OCI-LY3 (cell line): ENCODE data around the gene PPP6R3.

ENCODE experiments used
- H2AFZ ChIP-seq: fragments of 200-600, 300-600 bp; shearing (Covaris generic); 2 replicates; pipeline ENCODE4 v1.6.0; 2014; ENCODE audit warnings: antibody characterized with exemption, low read depth, low read length
- H3K27ac ChIP-seq: fragments of 200-600, 300-600 bp; sonication (generic); 2 replicates; pipeline ENCODE4 v1.5.1; 2014; ENCODE audit warnings: mild to moderate bottlenecking, low read length, moderate library complexity, mixed read lengths
- H3K27me3 ChIP-seq: fragments of 200-600, 300-600 bp; sonication (generic); 2 replicates; pipeline ENCODE4 v1.6.1; 2014; ENCODE audit warnings: low read depth, low read length, mixed read lengths
- H3K36me3 ChIP-seq: fragments of 200-600, 300-600 bp; sonication (generic); replicated peaks from 2 replicates; pipeline ENCODE3; 2014; ENCODE audit warnings: low read depth, low read length, mixed read lengths
- H3K4me1 ChIP-seq: fragments of 300-600, 200-600 bp; sonication (generic); 2 replicates; pipeline ENCODE4 v1.6.1; 2014; ENCODE audit warnings: low read length, mixed read lengths
- H3K4me2 ChIP-seq: fragments of 200-600, 300-600 bp; sonication (generic); 2 replicates; pipeline ENCODE4 v1.6.1; 2014; ENCODE audit warnings: low read length, mixed read lengths
- H3K4me3 ChIP-seq: fragments of 300-600, 200-600 bp; sonication (generic); 2 replicates; pipeline ENCODE4 v1.5.1; 2014; ENCODE audit warnings: antibody characterized with exemption, mild to moderate bottlenecking, low read length, moderate library complexity
- H3K79me2 ChIP-seq: fragments of 300-600, 200-600 bp; shearing (Covaris generic); 2 replicates; pipeline ENCODE4 v1.6.1; 2014; ENCODE audit warnings: mild to moderate bottlenecking, low read length, mixed read lengths
- H3K9ac ChIP-seq: fragments of 300-600, 200-600 bp; shearing (Covaris generic); 2 replicates; pipeline ENCODE4 v1.6.0; 2014; ENCODE audit warnings: mild to moderate bottlenecking, low read length, moderate library complexity
- H3K9me3 ChIP-seq: fragments of 200-600, 300-600 bp; shearing (Covaris generic); 2 replicates; pipeline ENCODE4 v1.6.1; 2014; ENCODE audit warnings: low read length, mixed read lengths; ENCODE audit not compliant: insufficient read depth
- H4K20me1 ChIP-seq: fragments of 200-600, 300-600 bp; sonication (generic); 2 replicates; pipeline ENCODE4 v1.6.1; 2016; ENCODE audit warnings: low read length, mixed read lengths; ENCODE audit not compliant: insufficient read depth
- CTCF ChIP-seq: fragments of 200-600, 300-600 bp; sonication (generic); IDR thresholded peaks from 2 replicates; pipeline ENCODE4 v1.5.1; 2014; ENCODE audit warnings: antibody characterized with exemption, low read length, low read depth
- EZH2phosphoT487 ChIP-seq: fragments of 200-600 bp; shearing (Covaris generic); IDR thresholded peaks from 2 replicates; pipeline ENCODE4 v1.6.1; 2018; ENCODE audit warnings: antibody characterized with exemption, mixed run types, low read depth

PPP6R3 gene

GRCh38 chr11:68664141-68664540, 203.6 kb downstream of the PPP6R3 start:
- H3K27me3 ChIP-seq, result peaks cover 5% of the 10 kb centered on the region; the same call in 1 of the 2 replicates
- no peaks in the 10 kb centered on the region for H3K4me1 ChIP-seq
- H4K20me1 ChIP-seq, result no peaks in the 10 kb centered on the region
- no peak overlapping the region for H3K9ac ChIP-seq
- TF ChIP-seq CTCF (no peak), EZH2phosphoT487 (no peak)
- H3K79me2 ChIP-seq, result no peaks in the 10 kb centered on the region
- H2AFZ ChIP-seq, result no peak overlapping the region
- H3K36me3 ChIP-seq, result no peaks in the 10 kb centered on the region
- H3K27ac ChIP-seq, result no peak overlapping the region
- no peak overlapping the region for H3K4me2 ChIP-seq
- H3K4me3 ChIP-seq, result no peak overlapping the region
- H3K9me3 ChIP-seq, result no peaks in the 10 kb centered on the region

GRCh38 chr11:68664906-68665305, 204.4 kb downstream of the PPP6R3 start:
- no peak overlapping the region for H2AFZ ChIP-seq
- TF ChIP-seq EZH2phosphoT487 (no peak), CTCF (no peak)
- no peaks in the 10 kb centered on the region for H4K20me1 ChIP-seq
- no peaks in the 10 kb centered on the region for H3K9me3 ChIP-seq
- no peaks in the 10 kb centered on the region for H3K36me3 ChIP-seq
- no peak overlapping the region for H3K4me2 ChIP-seq
- no peak overlapping the region for H3K27ac ChIP-seq
- 0 out of 2 replicates have a peak, but pooled peaks cover 2% of the 10 kb centered on the region for H3K27me3 ChIP-seq
- H3K4me1 ChIP-seq, result no peaks in the 10 kb centered on the region
- no peak overlapping the region for H3K4me3 ChIP-seq
- H3K9ac ChIP-seq, result no peak overlapping the region
- H3K79me2 ChIP-seq, result no peaks in the 10 kb centered on the region
